Measurements from ENCODE around the gene NEMF. TPM values are rescaled to one million over a fixed set of nuclear protein-coding genes. Genes with fewer than 3 reads are reported as not detected.

NEMF gene
- total RNA-seq, 4 donors from 2014 or later: 43.6 to 91.3 (median 68.6) TPM

- peaks cover 0 to 51% (median 4%) of the 10 kb centered on the region in 3 donors for H3K4me1 ChIP-seq
- H3K36me3 ChIP-seq: no peaks in the 10 kb centered on the region
- WGBS, 2 donors (ENCODE audit: low coverage in 1 of 2): 1% methylated on average over 10 to 24 of the region's 30 CpGs
- H3K4me3 ChIP-seq: peak overlapping the region; percentile 69 to 87
- ATAC-seq: peak; percentile 49
- peak overlapping the region; percentile 91 to 100 (median 98) for H3K27ac ChIP-seq
- TF ChIP-seq EP300 (IDR thresholded peaks at IDR 0.05) (no peak), POLR2AphosphoS5 (IDR thresholded peaks at IDR 0.05) (peak; percentile 4)
- TF ChIP-seq, protein P1, sequence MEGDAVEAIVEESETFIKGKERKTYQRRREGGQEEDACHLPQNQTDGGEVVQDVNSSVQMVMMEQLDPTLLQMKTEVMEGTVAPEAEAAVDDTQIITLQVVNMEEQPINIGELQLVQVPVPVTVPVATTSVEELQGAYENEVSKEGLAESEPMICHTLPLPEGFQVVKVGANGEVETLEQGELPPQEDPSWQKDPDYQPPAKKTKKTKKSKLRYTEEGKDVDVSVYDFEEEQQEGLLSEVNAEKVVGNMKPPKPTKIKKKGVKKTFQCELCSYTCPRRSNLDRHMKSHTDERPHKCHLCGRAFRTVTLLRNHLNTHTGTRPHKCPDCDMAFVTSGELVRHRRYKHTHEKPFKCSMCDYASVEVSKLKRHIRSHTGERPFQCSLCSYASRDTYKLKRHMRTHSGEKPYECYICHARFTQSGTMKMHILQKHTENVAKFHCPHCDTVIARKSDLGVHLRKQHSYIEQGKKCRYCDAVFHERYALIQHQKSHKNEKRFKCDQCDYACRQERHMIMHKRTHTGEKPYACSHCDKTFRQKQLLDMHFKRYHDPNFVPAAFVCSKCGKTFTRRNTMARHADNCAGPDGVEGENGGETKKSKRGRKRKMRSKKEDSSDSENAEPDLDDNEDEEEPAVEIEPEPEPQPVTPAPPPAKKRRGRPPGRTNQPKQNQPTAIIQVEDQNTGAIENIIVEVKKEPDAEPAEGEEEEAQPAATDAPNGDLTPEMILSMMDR (IDR thresholded peaks at IDR 0.05): peak; percentile 99 to 100 (median 100)
- no peaks in the 10 kb centered on the region for H3K9me3 ChIP-seq
- H3K27me3 ChIP-seq: no peaks in the 10 kb centered on the region
These were observed 9.6 kb upstream of the NEMF start for GRCh38 chr14:49862089-49862673.

DNA sequence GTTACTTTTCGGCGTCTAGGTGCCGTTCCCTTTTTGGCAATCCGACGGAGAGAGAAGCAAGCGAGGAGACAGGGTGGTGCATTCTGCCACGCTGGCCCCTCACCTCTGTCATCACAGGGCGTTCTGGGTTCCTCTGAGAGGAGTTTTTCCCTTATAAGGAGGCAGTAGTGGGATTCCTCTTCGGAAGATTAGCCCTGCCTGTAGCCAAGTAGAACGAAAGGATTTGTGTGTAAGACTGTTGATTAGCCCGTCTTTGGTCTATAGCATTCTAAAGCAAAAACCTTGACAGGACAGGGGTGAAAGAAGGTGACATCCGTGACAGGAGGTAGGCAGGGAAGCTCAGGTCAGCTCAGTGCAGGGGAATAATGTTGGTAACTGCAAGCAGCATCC, 9.1 kb upstream of the NEMF start:
- TF ChIP-seq, protein P1 (IDR thresholded peaks at IDR 0.05): no peak
- TF ChIP-seq POLR2A (IDR thresholded peaks at IDR 0.05) (peak; percentile 35 to 51), POLR2AphosphoS5 (IDR thresholded peaks at IDR 0.05) (peak; percentile 80), EP300 (IDR thresholded peaks at IDR 0.05) (no peak)
- H3K27me3 ChIP-seq: no peaks in the 10 kb centered on the region
- H3K4me1 ChIP-seq: peaks cover 0 to 49% (median 3%) of the 10 kb centered on the region in 3 donors
- H3K27ac ChIP-seq: peak overlapping the region; percentile 91 to 100 (median 98)
- H3K36me3 ChIP-seq: no peaks in the 10 kb centered on the region
- H3K9me3 ChIP-seq: no peaks in the 10 kb centered on the region
- peak overlapping the region; percentile 69 to 87 for H3K4me3 ChIP-seq
- 0% methylated on average over 2 to 7 of the region's 12 CpGs for WGBS, 2 donors (ENCODE audit: low coverage in 1 of 2)
- peak; percentile 55 for ATAC-seq

- Histone ChIP-seq H3K4me3 (peak overlapping the region; percentile 69 to 87), H3K27me3 (no peaks in the 10 kb centered on the region), H3K27ac (peak overlapping the region; percentile 91 to 100 (median 98)), H3K4me1 (peaks cover 0 to 44% (median 3%) of the 10 kb centered on the region in 3 donors), H3K36me3 (no peaks in the 10 kb centered on the region), H3K9me3 (no peaks in the 10 kb centered on the region)
- ATAC-seq: no peak
- 18 to 21% methylated on average over 3 to 4 of the region's 4 CpGs for WGBS, 2 donors (ENCODE audit: low coverage in 1 of 2)
- TF ChIP-seq POLR2A (IDR thresholded peaks at IDR 0.05): no peak
- TF ChIP-seq, protein P1 (IDR thresholded peaks at IDR 0.05): no peak
- TF ChIP-seq EP300 (IDR thresholded peaks at IDR 0.05): no peak
- no peak for TF ChIP-seq POLR2AphosphoS5 (IDR thresholded peaks at IDR 0.05)
These were observed 8.6 kb upstream of the NEMF start for GRCh38 chr14:49860988-49861698.

DNA sequence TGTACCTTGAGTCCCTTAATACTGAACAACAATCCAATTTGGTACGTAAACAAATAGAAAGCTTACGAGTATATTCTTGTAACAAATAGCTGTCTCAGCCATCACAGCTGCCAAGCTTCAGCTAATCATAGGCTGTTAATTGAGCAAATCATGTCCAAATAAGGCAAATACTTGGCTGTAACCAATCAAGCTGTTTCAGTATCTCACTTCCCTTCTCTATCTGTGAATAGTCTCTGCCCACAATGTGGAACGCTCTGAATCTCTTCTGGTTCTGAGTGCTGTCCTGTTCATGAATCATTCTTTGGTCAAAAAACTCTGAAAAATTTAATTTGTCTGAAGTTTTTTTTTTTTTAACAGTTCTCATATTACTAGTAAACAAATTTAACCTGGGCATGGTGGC, 5.8 kb upstream of the NEMF start:
- ATAC-seq: no peak
- H3K36me3 ChIP-seq: no peaks in the 10 kb centered on the region
- peaks cover 0 to 23% (median 0%) of the 10 kb centered on the region in 3 donors for H3K4me1 ChIP-seq
- no peak overlapping the region for H3K4me3 ChIP-seq
- 82 to 88% methylated on average over 3 of the region's 3 CpGs for WGBS, 2 donors (ENCODE audit: low coverage in 1 of 2)
- H3K27ac ChIP-seq: no peak overlapping the region
- no peaks in the 10 kb centered on the region for H3K27me3 ChIP-seq
- no peaks in the 10 kb centered on the region for H3K9me3 ChIP-seq
- TF ChIP-seq POLR2A (IDR thresholded peaks at IDR 0.05): no peak
- no peak for TF ChIP-seq POLR2AphosphoS5 (IDR thresholded peaks at IDR 0.05)
- TF ChIP-seq, protein P1 (IDR thresholded peaks at IDR 0.05): no peak
- TF ChIP-seq EP300 (IDR thresholded peaks at IDR 0.05): no peak

Measured in gastroesophageal sphincter (tissue), 4 donors.